GM21447 (cell line): Measurements from ENCODE around the gene DCAF8L2.
"Not testable (repeated sequence)": the region's sequence is repeated elsewhere in the genome, so short reads cannot be mapped to it uniquely, and the experiment has no call there.

ENCODE experiments used
- ATAC-seq: cut with Tn5 transposase; IDR thresholded peaks from one replicate; pipeline ENCODE4 v1.9.1; 2021; ENCODE audit not compliant: unreplicated experiment

Gene DCAF8L2

DNA sequence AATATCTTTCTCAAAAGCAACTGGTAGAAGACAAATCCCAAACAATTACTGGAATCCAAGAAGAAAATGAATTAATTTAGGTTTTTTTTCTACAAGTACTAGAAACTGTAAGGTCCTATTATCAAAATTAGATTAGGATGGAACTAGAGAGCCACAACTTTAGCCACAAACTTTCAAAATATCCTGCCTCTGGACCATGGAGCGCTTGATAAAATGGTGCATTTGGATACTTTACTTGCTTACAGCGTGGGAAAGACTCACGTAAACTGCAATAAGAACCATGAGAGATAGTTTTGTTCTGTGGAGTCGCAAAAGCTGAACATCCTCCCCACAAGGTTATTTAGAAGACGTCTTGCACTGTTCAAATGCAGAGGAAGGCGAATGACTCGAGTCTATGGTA is at the start of gene DCAF8L2:
DCAF8L2 (plus strand) TSS at position 301 of the 400 bp plus-strand sequence. CDS start 156,552 bp downstream, outside the sequence.
- no peak for ATAC-seq

DNA sequence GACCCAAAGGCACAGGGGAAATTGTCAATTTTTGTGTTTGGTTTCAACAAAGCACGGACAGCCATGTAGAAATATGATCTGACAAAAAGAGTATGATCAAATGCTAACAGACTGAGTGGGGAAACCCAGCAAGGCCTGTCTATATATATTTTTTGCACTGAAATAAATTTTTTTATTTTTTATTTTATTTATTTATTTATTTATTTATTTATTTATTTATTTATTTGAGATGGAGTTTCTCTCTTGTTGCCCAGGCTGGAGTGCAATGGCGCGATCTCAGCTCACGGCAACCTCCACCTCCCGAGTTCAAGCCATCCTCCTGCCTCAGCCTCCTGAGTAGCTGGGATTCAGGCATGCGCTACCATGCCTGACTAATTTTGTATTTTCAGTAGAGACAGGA is 49.0 kb upstream of the DCAF8L2 start:
- not testable (repeated sequence) for ATAC-seq

DNA sequence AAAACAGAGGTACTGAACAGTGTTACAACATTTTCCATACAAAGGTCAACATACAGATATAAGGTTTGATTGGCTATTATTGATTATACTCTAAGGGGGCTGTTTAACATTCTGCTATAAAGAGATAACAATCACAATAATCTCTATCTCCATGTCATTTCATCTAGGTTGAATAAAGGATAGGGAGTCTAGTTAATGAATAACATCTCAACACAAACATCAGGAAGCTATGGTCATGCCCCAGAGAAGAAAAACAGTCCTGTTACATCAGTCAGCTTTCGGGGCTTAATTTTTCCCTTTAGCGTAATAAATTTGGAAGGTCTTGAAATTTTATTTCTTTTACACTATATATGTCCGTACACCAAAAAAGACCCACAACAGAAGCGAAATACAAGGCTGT is 41.5 kb upstream of the DCAF8L2 start:
- no peak for ATAC-seq

DNA sequence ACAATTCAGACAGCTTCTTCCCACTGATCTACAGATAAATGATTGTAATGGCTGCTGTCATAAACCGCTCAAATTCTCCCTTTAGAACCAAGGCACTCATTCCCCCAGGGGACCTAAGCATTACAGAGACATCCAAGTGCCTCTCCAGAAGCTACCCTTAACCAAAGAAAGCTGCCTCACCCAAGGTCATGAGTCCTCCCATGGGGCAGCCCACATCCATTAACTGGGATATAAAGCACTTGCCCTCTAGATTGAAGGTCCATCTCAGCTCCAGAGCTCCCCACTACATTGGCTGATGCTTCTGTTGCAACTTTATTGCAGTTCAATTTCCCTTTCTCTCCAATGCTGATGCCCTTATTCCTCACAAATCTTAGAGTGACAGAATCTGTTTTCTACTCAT is 40.5 kb upstream of the DCAF8L2 start:
- ATAC-seq: no peak

DNA sequence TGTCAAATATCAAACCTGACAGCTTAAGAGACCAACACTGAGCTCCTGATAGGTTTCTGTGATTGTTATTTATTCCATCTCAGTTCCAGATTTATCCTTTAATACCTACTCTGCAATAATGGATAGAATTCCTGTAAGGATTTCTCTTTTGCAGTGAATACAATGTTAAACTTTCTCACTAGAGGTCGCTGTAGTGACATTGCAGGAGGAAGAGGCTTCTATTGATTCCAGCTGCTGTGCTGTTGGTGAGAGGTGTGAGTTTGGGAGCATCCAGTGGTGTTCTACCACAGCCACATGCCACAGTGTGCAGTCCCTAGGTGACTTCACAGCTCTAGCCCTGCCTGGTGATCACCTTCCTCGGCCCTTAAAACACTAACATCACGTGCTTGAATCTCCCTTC is 34.6 kb upstream of the DCAF8L2 start:
- no peak for ATAC-seq

DNA sequence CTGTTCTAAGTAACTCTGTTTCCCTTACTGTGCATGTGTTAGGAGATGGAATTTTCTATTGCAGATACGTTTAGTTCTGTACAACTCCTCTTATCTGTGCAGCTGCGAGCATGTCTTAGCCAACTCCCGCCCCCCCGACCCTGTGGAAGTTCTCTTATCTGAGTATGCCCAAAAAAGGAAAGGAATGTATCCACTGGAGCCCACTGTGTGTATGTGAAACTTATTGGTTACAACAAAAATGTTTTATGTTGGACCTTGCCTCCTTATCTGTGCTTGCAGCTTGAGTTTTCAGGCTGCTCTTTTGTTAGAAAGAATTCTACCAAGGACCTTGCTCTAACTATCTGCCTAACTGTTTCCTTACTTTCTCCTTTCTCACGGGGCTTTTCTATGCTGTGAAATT is 24.2 kb upstream of the DCAF8L2 start:
- ATAC-seq: no peak

DNA sequence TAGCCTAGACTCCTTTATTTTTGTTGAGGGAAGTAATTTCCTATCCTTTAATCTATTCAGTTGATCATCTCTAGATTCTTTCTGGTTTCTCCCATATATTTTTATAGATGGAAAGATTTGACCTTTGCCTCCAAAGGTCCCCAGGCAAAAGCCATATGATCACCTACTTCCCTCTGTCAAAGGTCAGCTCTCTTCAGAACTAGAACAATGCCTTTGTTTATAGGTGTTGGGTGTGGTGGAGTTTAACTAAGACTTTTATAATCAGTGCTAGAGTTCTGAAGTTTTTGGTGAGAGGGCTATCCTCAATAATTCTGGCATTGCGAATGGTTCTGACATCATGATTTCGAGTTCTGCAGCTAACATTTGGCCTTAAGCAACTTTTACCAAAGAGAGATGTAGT is 19.0 kb upstream of the DCAF8L2 start:
- ATAC-seq: no peak

DNA sequence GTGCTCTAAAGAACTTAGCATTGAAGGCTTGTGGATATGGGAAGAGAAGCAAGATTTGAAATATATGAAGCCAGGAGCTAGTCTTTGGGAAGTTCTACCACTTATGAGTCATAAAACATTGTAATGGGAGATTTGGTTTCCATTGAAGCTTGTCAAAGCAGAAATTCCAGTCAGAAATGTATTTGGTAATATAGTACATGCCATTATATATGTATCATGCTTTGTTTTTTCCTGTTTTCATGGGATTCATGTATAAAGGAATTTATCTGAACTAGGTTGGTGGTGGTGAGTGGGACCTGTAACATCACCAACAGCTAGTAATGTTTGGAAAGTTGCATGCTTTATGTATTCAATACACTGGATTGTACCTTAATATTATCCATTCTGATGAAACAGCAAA is 14.6 kb upstream of the DCAF8L2 start:
- ATAC-seq: no peak

DNA sequence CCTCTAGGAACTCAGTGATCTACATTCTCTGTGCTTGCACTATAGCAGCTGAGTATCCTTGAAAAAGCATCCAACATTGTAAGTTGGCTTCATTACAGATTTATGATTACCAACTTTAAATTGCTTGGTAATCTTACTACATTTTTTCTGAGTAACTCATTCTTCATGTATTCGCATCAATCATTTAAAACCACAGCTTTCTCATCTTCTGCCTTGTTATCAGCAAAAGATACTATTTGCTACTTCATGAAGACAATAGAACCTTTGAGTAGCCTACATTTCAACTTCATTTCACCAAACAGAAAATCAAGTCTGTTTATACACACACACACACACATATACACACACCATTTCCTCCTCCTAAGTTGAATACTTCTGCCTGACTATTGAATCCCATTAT is 6.2 kb upstream of the DCAF8L2 start:
- ATAC-seq: no peak

DNA sequence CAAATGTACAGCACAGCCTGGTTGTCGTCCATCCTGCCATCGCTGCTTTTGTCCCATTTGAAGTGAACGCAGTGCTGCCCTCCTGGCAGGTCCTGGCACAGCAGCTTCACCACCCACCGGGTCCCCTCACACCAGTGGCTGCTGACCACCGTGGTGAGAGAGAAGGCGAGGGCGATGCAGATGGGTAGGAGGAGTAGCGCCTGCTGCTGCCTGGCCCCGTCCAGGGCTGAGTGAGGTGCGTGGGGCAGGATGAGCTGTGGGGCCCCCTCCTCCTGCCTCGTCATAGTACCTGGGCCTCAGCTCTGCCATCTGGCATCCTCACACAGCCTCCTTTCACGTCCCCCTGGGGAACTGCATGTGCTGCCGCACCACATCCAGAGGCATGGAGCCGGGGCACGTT is 1.8 kb downstream of the DCAF8L2 start:
- ATAC-seq: no peak

DNA sequence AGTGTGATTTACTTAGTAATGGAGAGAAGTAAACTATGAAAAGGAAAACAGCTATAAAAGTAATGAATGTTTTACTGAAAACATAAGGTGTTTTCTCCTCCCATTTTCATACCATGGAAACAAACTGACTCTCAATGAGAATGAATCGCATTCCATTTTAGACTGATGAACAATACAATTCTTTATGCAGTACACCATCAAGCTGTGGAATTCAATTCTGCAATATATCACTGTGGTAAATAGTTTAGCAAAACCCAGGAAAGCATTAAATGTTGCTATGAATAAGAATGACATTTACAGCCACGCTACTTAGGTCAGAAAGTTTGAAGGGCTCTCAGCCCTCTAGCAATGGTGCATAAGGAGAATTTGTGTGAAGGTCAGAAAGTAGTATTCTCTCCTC is 7.4 kb downstream of the DCAF8L2 start:
- no peak for ATAC-seq

DNA sequence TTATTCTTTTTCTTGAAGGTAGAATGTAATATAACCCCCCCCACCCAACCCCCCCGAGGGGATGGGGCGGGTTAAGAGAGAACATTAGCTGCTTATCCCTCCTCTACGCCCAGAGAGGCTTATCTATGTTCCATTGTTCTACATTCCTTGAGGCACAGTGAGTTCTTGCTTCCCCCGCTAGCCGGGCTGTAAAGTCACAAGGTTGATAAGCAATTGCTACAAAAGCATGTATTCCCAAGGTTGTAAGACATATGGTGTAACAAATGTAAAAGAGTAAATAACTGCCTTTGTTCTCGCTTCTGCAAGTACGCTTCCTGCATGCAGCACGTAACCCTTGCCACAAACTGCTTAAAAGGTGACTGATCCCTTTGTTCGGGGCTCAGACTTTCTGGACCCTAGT is 8.2 kb downstream of the DCAF8L2 start:
- no peak for ATAC-seq

DNA sequence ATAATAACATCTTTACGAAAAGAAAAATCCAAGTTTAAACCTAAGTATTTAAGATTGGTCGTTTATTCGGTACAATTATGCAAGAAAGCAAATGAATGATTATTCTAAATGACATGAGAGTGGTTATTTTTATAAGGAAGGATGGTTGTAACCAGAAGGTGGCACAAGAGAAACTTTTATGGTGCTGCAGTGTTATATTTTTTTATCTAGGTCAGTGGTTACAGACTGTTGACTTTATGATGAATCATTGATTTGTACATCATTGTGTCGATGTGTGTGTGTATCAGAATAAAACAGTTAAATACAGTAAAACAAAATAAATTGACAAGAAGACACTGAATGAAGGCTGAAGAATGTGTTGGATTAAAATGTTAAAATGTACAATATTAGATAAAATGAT is 9.8 kb downstream of the DCAF8L2 start:
- ATAC-seq: no peak

DNA sequence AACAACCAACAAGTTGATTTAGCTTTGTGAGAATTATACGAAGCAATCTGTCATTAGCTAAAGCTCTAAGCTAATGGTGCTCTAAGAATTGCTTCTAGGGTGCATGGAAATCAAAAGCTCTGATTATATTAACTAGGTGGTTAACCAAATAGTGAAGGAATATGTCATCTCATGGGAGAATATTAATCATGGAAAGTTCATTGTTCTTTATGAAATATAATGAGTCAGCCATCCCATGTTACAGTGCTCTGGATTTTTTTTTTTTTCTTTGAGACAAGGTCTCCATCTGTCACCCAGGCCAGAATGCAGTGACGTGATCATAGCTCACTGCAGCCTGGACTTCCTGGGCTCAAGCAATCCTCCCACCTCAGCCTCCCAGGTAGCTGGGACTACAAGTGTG is 10.5 kb downstream of the DCAF8L2 start:
- ATAC-seq: no peak

DNA sequence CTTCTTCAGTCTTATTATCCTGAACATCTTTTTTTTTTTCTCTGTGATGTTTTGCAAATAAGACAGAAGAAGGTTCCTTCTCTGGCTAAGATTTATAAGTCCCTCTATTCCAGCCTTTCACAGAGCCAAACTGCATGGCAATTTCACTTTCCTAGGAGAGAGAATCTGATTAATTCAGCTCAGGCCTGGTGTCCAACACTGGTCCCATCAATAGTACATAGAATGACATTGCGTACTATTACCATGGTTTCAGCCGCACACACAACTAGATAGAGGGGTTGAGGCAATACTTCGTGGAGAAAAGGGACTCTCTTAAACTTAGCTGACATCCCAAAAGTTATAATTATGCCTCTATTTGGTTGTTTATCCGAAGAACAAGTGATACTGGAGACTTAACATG is 18.5 kb downstream of the DCAF8L2 start:
- no peak for ATAC-seq

DNA sequence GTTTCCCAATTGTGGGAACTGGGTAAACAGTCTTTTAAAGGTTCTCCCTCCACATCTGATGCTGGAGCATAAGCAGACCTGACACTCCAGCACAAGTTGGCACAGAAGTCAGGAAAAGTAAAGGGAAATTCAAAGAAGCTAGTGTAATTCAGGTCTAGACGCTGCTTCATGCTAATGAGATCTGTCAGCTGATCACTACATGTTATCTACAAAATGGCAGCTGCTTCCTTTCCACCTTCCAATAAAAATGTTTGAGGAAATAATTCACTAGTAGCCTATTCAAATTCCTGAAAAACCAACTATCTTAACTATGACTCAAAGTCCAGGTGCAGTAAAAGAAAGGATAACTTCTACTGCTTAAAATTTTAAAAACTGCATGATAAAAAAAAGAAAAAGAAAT is 29.3 kb downstream of the DCAF8L2 start:
- ATAC-seq: no peak

DNA sequence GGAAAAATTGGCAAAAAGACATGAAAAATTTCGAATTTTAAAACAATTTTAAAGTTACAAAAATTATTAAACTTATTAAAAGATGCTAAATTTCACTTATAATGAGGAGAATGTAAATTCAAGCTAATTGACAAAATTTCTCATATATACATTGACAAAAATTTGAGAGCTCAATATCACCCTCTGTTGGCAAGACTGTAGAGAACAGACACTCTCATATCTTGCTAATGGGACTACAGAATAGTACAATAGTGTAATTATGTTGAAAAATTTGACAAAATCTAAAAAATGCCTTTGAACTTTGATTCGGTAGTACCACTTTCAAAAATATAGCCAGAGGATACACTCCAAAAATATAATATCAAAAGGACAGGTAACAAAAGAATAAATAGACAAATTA is 29.8 kb downstream of the DCAF8L2 start:
- ATAC-seq: no peak

DNA sequence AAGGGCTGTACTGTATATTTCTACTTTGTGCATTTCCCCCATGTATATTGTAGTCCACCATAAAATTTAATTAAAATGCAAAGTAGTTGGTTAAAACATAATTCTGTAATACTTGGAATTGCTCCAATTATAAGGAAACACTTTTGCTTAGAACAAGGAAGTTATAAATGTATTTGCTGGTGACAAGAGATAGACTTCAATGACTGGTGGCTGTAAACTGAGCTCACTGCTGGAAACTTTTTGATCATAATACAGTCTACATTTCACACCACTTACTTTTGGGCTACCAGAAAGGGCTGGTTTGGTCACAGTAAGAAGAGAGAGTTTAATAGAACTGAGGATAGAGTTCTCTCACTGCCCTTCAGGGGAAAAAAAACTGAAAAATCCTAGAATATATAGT is 32.7 kb downstream of the DCAF8L2 start:
- no peak for ATAC-seq

DNA sequence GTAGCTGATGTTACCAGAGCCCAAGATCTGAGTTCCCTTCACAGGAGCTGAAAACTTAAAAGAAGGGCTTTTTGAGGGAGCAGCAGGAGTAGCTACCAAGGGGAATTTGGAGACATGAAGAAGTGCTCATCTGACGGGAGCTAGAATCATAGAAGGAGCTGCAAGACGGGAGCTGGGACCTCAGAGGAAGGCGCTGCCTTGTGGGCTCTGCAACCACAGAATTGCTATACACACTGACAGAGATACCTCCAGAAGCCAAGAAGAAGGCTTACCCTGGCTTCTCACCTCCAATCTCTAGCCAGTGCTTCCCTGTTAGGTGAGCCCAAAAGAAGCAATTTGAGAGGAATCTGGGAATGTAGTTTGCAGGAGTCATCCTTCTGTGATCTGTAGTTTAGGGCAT is 35.9 kb downstream of the DCAF8L2 start:
- ATAC-seq: no peak

DNA sequence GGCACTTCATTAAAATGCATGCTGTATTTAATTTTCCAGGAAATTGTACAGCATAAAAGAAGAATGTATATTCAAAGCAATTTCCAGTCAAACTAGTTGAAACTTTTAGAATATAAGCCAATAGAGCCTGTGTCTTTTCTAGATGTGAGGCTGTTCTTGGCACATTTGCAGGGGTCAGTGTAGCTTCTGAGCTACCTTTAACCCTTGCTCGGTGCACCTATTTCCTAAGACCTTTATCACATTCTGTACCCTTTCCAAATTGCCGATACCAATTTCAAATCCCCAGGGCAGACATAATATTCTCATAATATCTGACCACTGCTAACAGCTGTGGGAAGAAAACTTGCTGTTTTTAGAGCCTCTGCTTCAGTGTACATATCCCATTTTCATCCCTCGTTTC is 43.2 kb downstream of the DCAF8L2 start:
- ATAC-seq: no peak

DNA sequence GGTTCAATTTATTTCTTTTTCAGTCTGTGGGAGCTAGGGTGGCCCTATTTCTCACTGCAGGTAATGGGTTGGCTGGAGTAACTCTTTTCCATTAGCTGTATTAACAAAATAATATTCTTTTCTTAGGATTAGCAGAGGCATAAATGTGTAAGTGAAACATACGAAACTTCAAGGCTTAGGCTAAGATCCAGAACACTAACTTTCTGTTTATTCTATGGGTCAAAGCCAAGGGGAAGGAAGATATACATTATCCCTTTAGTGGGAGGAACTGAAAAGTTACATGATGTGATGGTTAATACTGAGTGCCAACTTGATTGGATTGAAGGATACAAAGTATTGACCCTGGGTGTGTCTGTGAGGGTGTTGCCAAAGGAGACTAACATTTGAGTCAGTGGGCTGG is 66.4 kb downstream of the DCAF8L2 start:
- ATAC-seq: no peak

DNA sequence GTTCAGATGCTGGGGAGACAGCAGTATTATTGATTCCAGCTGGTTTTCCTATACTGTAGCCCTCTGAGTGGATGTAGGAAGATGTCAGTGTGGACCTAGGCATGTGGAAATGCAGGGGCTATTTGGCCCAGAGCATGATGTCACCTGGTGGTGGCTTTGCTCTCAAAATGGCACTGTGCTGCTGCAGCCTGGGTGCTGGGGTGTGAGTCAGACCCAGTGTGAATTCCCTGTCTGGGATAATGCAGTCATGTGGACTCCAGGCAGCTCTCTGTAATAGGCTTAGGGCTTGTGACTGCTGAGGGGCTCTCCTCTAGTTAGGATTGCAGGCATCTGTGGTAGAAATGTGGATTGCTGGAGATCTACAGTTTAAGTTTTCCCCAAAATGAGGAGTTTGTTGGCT is 70.7 kb downstream of the DCAF8L2 start:
- ATAC-seq: no peak

DNA sequence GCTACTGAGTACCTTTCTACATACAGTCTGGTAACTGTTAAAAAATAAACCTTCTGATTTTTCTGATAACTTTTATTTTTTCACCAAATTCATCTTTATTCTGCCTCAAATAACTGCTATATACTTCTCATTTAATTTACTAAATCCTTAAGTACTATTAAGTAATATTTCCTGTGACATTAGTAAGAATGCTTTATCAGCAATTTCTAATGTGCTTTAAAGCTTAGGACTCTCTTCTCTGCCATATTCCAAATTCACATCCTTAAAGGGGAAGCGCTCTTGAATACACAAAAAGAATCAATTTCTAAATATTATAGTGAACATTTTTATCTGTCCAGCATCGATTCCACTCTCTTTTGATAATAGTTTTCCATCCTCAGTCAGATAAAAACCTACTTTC is 81.1 kb downstream of the DCAF8L2 start:
- no peak for ATAC-seq

DNA sequence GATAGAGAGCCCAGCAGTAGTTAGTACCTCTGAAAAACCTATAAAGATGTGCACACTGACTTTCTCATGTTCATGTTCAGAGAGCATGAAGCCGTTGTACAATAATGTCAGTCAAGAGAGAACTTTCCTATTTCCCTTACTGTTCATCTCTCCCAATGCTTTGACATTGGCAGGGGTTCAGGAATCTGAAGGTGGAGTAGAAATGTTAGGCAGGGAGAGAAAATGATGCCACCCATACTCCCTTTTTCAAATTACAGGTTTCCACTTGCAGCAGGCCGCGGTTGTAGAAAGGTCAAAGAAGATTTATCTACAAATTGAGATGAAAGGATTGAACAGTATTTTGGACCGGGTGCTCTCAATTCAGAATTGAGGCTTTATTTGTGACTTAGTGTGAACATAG is 84.3 kb downstream of the DCAF8L2 start:
- no peak for ATAC-seq
